Measurements from ENCODE around the gene CDK5. TPM values are rescaled to one million over a fixed set of nuclear protein-coding genes. Genes with fewer than 3 reads are reported as not detected.

Gene CDK5
- total and polyA plus RNA-seq, 9 of the 15 experiments (the other 6 are each of a cell fraction or from before 2014, with no cell fraction given) = 3.2 to 38.0 (median 27.5) TPM

- TF ChIP-seq YY1 (IDR thresholded peaks at IDR 0.05; ENCODE audit: borderline replicate concordance in 1 of 3, control insufficient read depth in 1 of 3, extremely low read depth in 1 of 3, insufficient read depth in 3 of 3, insufficient read length in 1 of 3, insufficient replicate concordance in 2 of 3, low read depth in 1 of 3, low read length in 2 of 3) (no peak), CBFB (CRISPR knock-in tag; IDR thresholded peaks at IDR 0.05) (peak; percentile 58; the same call in 1 of the 2 replicates), HDAC8 (tag; IDR thresholded peaks at IDR 0.05) (no peak), RFX7 (CRISPR knock-in tag; IDR thresholded peaks at IDR 0.05) (no peak), ZNF217 (CRISPR knock-in tag; IDR thresholded peaks at IDR 0.05) (no peak), TCF3 (CRISPR knock-in tag; IDR thresholded peaks at IDR 0.05) (0 out of 2 replicates have a peak, but pooled peaks have one; percentile 32), ZBTB26 (CRISPR knock-in tag; IDR thresholded peaks at IDR 0.05) (peak; percentile 56; the same call in 1 of the 2 replicates), MITF (IDR thresholded peaks at IDR 0.05) (no peak), ZNF184 (CRISPR knock-in tag; IDR thresholded peaks at IDR 0.05) (no peak), TEAD1 (CRISPR knock-in tag; IDR thresholded peaks at IDR 0.05) (0 out of 4 replicates have a peak, but pooled peaks of 1 of the 2 experiments have one; percentile 9), PBX2 (CRISPR knock-in tag; IDR thresholded peaks at IDR 0.05; ENCODE audit: low read depth) (no peak), PBX2 (tag; conservative IDR thresholded peaks at IDR 0.05; ENCODE audit: low read depth) (peak; percentile 44; the same call in 1 of the 2 replicates), MEIS2 (IDR thresholded peaks at IDR 0.05; ENCODE audit: partially characterized antibody) (peak; percentile 78), POLR2G (IDR thresholded peaks at IDR 0.05; ENCODE audit: low read depth, low read length) (no peak), MYC (IDR thresholded peaks at IDR 0.05; ENCODE audit: low read depth, low read length) (0 out of 2 replicates have a peak, but pooled peaks have one; percentile 32), MYC (CRISPR knock-in tag; IDR thresholded peaks at IDR 0.05; ENCODE audit: borderline replicate concordance, low read depth) (no peak), DMBX1 (CRISPR knock-in tag; IDR thresholded peaks at IDR 0.05; ENCODE audit: borderline replicate concordance) (no peak), ARID4B (CRISPR knock-in tag; IDR thresholded peaks at IDR 0.05) (peak; percentile 10; the same call in 1 of the 2 replicates)
These were observed 27.6 kb upstream of the CDK5 start (continued) for GRCh38 chr7:151085329-151085690.

Data from K562 (cell line).